Measurements from ENCODE around the gene ARHGEF7.

GRCh38 chr13:111215081-111216047, 100.3 kb downstream of the ARHGEF7 start:
- TF ChIP-seq POLR2A (IDR thresholded peaks at IDR 0.05) (no peak), CTCF (IDR thresholded peaks at IDR 0.05) (no peak)
